ENCODE results near the gene ARAP3.

Gene ARAP3

GRCh38 chr5:141722266-141722665 is 40.2 kb upstream of the ARAP3 start:
- TF ChIP-seq EZH2phosphoT487 (IDR thresholded peaks at IDR 0.05; ENCODE audit: low read depth) (no peak), CTCF (IDR thresholded peaks at IDR 0.05; ENCODE audit: low read depth, low read length) (no peak)
- no peak overlapping the region for H3K4me3 ChIP-seq (ENCODE audit: low read length)
- no peaks in the 10 kb centered on the region for H3K36me3 ChIP-seq (replicated peaks; ENCODE audit: low read depth, low read length)
- H3K4me1 ChIP-seq (ENCODE audit: low read length): peaks cover 1% of the 10 kb centered on the region; the same call in 1 of the 2 replicates
- H3K9ac ChIP-seq (ENCODE audit: low read length): no peak overlapping the region
- no peaks in the 10 kb centered on the region for H3K79me2 ChIP-seq (ENCODE audit: low read length)
- no peak overlapping the region for H3K4me2 ChIP-seq (ENCODE audit: low read length)
- H2AFZ ChIP-seq (ENCODE audit: low read depth, low read length): no peak overlapping the region
- no peaks in the 10 kb centered on the region for H4K20me1 ChIP-seq (ENCODE audit: insufficient read depth, low read length)
- H3K27ac ChIP-seq (ENCODE audit: low read length): no peak overlapping the region
- H3K9me3 ChIP-seq (ENCODE audit: insufficient read depth, low read length): no peaks in the 10 kb centered on the region
- no peaks in the 10 kb centered on the region; the same call in 1 of the 2 replicates for H3K27me3 ChIP-seq (ENCODE audit: low read depth, low read length)

DNA sequence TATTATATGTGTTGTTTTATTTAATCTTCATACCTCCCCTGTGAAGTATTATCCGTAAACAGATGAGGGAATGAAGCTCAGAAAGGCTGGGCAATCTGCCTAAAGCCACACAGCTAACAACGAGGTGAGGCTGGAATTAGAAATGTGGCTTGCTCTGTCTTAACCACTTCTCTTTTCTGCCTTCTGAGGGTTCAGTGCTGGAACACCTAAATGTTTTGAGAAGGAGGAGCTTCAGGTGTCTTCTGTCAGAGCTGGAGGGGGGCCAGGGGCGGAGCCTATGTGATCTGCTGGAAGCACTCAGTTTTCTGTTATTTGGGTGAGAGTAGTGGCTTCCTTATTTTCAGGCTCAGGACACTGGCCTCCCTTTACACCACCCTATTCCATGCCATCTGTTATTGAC is 35.0 kb upstream of the ARAP3 start:
- no peak overlapping the region for H3K9ac ChIP-seq (ENCODE audit: low read length)
- H3K27ac ChIP-seq (ENCODE audit: low read length): no peak overlapping the region
- H3K9me3 ChIP-seq (ENCODE audit: insufficient read depth, low read length): no peaks in the 10 kb centered on the region
- TF ChIP-seq CTCF (IDR thresholded peaks at IDR 0.05; ENCODE audit: low read depth, low read length) (no peak), EZH2phosphoT487 (IDR thresholded peaks at IDR 0.05; ENCODE audit: low read depth) (no peak)
- no peak overlapping the region for H3K4me3 ChIP-seq (ENCODE audit: low read length)
- peaks cover 5% of the 10 kb centered on the region; the same call in 1 of the 2 replicates for H3K4me1 ChIP-seq (ENCODE audit: low read length)
- H3K36me3 ChIP-seq (replicated peaks; ENCODE audit: low read depth, low read length): no peaks in the 10 kb centered on the region
- no peaks in the 10 kb centered on the region for H4K20me1 ChIP-seq (ENCODE audit: insufficient read depth, low read length)
- H3K4me2 ChIP-seq (ENCODE audit: low read length): no peak overlapping the region
- no peaks in the 10 kb centered on the region; the same call in 1 of the 2 replicates for H3K27me3 ChIP-seq (ENCODE audit: low read depth, low read length)
- no peaks in the 10 kb centered on the region for H3K79me2 ChIP-seq (ENCODE audit: low read length)
- no peak overlapping the region for H2AFZ ChIP-seq (ENCODE audit: low read depth, low read length)

DNA sequence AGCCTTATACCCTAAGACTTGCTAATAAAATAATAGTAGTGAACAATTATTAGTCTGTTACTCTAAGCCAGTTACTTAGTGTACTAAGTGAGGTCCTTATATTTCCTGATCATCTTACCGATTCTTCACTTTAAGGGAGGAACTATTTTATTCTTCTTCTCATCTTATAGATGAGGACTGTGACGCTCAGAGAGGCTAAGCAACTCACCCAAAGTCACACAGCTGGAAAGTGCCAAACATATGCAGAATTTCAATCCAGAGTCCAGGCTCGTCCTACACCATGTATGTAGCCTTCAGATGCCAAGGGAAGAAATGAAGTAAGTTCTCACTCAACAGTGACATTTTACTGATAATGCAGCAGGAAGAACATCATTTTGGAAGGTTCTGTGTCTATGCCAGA is 34.4 kb upstream of the ARAP3 start:
- peaks cover 5% of the 10 kb centered on the region; the same call in 1 of the 2 replicates for H3K4me1 ChIP-seq (ENCODE audit: low read length)
- TF ChIP-seq CTCF (IDR thresholded peaks at IDR 0.05; ENCODE audit: low read depth, low read length) (no peak), EZH2phosphoT487 (IDR thresholded peaks at IDR 0.05; ENCODE audit: low read depth) (no peak)
- H3K9ac ChIP-seq (ENCODE audit: low read length): no peak overlapping the region
- H3K9me3 ChIP-seq (ENCODE audit: insufficient read depth, low read length): no peaks in the 10 kb centered on the region
- H3K4me2 ChIP-seq (ENCODE audit: low read length): no peak overlapping the region
- no peaks in the 10 kb centered on the region for H3K79me2 ChIP-seq (ENCODE audit: low read length)
- no peaks in the 10 kb centered on the region; the same call in 1 of the 2 replicates for H3K27me3 ChIP-seq (ENCODE audit: low read depth, low read length)
- no peak overlapping the region for H3K27ac ChIP-seq (ENCODE audit: low read length)
- H2AFZ ChIP-seq (ENCODE audit: low read depth, low read length): no peak overlapping the region
- no peaks in the 10 kb centered on the region for H3K36me3 ChIP-seq (replicated peaks; ENCODE audit: low read depth, low read length)
- no peaks in the 10 kb centered on the region for H4K20me1 ChIP-seq (ENCODE audit: insufficient read depth, low read length)
- H3K4me3 ChIP-seq (ENCODE audit: low read length): no peak overlapping the region

DNA sequence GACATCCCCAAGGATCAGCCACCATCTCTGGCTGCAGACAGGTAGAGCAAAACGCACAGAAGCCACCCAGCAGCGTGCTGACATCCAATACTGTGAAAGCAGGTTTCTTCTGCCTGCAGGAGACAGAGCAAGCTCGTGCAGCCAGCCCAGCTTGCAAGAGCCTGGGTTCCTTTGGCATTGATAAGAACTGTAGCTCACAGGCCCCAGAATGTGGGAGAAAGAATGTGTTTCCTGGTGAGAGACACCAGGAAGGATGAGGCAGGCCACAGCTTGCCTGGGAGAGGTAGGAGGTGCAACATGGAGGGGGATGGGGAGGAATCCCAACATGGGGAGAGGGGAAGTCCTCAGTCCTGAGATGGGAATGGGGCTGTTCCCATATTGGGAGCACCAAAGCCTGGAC is 34.0 kb upstream of the ARAP3 start:
- no peak overlapping the region for H3K4me3 ChIP-seq (ENCODE audit: low read length)
- H3K9ac ChIP-seq (ENCODE audit: low read length): no peak overlapping the region
- H2AFZ ChIP-seq (ENCODE audit: low read depth, low read length): no peak overlapping the region
- TF ChIP-seq EZH2phosphoT487 (IDR thresholded peaks at IDR 0.05; ENCODE audit: low read depth): no peak
- TF ChIP-seq CTCF (IDR thresholded peaks at IDR 0.05; ENCODE audit: low read depth, low read length): no peak
- H3K4me2 ChIP-seq (ENCODE audit: low read length): no peak overlapping the region
- no peaks in the 10 kb centered on the region for H3K36me3 ChIP-seq (replicated peaks; ENCODE audit: low read depth, low read length)
- no peaks in the 10 kb centered on the region for H3K9me3 ChIP-seq (ENCODE audit: insufficient read depth, low read length)
- peaks cover 5% of the 10 kb centered on the region; the same call in 1 of the 2 replicates for H3K4me1 ChIP-seq (ENCODE audit: low read length)
- H3K27ac ChIP-seq (ENCODE audit: low read length): no peak overlapping the region
- no peaks in the 10 kb centered on the region for H3K79me2 ChIP-seq (ENCODE audit: low read length)
- H3K27me3 ChIP-seq (ENCODE audit: low read depth, low read length): no peaks in the 10 kb centered on the region; the same call in 1 of the 2 replicates
- H4K20me1 ChIP-seq (ENCODE audit: insufficient read depth, low read length): no peaks in the 10 kb centered on the region
